GM13976 (cell line): Measurements from ENCODE around the gene GCHFR.

Source experiments
- DNase-seq: peaks from one replicate; pipeline ENCODE4 v3.0.0; 2012; ENCODE audit warnings: low spot score
- in situ Hi-C: fragments of 300-500 bp; cut with MboI; formaldehyde crosslinking; loops from one replicate; pipeline ENCODE4 v1.12.0; 2022; ENCODE audit warnings: low sequenced_read_pairs, mixed read lengths, inconsistent platforms; ENCODE audit not compliant: unreplicated experiment
- TF ChIP-seq, protein P1 (sequence below): IDR thresholded peaks from 2 replicates; pipeline ENCODE4 v1.5.1; 2012; ENCODE audit warnings: borderline replicate concordance, mild to moderate bottlenecking; ENCODE audit not compliant: insufficient read depth; ENCODE audit errors: extremely low read depth, missing control alignments, control extremely low read depth

The GCHFR gene

DNA sequence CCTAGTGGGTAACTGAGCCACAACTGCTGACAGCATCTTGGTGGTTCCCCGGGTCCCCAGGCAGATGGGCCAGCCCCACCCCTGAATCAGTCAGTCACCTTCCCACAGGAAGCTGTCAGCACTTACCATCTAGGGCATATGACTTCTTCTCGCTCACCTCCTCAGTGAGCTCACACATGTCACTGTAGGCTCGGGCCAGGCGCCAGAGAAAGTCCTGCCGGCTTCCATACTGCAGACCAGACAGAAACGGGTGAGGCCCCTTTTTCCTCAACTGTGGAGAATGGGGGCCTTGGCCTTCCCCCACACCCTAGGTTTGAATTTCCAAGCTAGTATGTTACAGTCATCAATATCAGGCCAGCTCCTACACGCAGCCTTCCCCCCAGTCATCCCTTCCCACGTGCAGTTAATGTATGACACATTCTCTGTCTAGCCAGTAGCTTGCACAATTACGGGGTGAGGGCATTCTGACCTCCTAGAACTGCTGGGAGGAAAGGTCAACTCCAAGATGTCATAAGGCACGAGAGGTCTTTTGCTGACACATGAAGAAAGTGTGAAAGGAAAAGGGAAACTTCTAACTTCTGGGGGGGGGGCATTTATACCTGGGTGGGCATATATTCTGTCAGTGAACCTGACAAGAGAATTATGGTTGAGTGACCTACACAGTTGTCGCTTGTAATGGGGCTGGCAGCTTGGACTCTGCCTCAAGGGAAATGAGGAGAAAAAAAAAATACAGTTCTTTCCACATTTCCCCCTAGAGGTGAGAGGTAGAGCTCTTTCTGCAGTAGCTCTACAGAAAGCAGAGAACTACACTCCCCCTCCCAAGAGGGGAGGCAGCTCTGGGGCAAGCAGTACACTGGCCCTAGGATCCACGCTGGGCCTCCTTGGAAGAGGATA, 19.7 kb upstream of the GCHFR start:
- no peak for DNase-seq
- TF ChIP-seq, protein P1, sequence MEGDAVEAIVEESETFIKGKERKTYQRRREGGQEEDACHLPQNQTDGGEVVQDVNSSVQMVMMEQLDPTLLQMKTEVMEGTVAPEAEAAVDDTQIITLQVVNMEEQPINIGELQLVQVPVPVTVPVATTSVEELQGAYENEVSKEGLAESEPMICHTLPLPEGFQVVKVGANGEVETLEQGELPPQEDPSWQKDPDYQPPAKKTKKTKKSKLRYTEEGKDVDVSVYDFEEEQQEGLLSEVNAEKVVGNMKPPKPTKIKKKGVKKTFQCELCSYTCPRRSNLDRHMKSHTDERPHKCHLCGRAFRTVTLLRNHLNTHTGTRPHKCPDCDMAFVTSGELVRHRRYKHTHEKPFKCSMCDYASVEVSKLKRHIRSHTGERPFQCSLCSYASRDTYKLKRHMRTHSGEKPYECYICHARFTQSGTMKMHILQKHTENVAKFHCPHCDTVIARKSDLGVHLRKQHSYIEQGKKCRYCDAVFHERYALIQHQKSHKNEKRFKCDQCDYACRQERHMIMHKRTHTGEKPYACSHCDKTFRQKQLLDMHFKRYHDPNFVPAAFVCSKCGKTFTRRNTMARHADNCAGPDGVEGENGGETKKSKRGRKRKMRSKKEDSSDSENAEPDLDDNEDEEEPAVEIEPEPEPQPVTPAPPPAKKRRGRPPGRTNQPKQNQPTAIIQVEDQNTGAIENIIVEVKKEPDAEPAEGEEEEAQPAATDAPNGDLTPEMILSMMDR, result no peak
- in situ Hi-C loops, result no loop called here

DNA sequence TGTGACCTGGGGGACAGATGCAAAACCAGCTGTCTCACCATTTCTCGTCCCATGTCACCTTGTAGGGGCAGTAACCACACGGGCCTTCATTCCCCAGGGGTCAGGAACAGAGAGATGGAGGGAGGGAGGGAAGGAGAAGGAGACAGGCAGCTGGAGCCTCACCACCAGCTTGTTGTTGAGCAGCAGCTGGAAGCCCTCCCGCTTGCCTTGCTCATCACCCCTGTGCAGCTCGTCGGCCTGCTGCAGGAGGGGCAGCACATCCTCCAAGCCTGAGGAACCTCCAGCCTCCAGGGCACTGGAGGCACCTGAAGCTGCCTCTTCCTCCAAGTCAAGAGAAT, 19.1 kb upstream of the GCHFR start:
- TF ChIP-seq, protein P1, result no peak
- in situ Hi-C loops, result no loop called here

DNA sequence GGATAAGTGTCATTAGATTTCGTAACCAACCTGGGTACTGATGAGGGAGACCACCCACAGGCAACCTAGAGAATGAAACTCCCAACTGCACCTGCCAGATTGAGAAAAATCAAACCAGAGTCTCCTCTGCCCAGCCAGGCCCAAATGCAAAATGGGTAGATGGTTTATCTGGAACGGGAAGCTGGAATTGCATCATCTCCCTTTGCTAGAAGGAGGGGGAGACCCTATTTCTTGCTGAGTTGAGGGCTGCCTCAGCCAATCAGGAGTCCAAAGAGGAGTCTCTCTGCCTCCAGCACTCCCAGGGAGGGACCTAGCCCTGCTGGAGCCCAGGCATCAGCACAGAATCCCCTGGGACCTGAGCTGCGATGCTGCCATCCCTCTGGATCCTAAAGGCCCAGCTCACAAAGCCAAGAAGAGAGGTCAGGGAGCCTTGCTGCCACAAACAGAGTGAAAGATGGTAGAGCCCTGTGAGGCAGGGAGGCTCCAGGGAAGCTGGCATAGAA, 16.9 kb upstream of the GCHFR start:
- no peak for DNase-seq
- in situ Hi-C loops, result no loop called here
- TF ChIP-seq, protein P1, result no peak

More for the DNA sequence above, 19.1 kb upstream of the GCHFR start:
- DNase-seq, result no peak

DNA sequence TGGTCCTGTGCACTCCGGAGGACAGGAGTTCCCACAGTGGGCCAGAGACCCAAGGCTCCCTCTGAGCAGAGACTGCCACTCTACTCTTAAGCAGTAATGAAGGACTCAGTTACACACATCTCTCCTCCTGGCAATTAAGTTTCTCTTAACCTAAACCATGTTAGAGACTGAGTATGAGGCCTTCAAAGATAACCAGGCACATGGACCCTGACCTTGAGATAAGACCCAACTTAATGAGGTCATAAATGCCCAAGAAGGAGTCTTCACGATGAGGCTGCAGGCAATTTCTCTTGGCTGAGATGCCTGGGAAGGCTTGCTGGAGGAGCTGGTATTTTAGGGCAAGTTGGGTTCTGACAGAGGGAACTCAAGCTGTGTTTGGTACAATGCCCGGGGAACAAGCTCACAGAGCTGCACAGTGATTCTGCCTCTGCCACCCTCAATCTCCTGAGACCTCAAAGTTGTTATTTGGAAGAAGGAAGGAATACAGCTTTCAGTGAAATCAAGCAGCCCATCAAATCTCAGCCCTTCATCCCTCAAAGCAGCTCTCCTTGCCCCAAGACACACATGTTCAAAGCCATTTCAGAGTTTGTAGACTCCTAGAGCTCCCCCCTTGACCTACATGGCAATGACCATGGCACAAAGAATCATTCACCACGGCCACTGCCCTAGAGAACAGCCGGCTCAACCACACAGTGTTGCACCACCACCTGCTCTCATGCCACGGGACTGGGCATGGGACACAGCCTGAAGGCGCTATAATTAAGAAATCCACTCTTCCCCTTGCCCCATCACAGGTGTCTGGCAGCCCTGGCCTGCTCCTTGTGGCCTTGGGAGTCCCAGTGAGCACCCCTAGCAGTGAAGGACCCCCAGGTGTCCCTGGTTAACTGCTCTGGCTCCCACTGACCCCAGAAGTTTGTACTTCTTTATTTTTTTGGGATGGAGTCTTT, 15.9 kb upstream of the GCHFR start:
- TF ChIP-seq, protein P1, result no peak
- in situ Hi-C loops, result no loop called here
- DNase-seq, result no peak

DNA sequence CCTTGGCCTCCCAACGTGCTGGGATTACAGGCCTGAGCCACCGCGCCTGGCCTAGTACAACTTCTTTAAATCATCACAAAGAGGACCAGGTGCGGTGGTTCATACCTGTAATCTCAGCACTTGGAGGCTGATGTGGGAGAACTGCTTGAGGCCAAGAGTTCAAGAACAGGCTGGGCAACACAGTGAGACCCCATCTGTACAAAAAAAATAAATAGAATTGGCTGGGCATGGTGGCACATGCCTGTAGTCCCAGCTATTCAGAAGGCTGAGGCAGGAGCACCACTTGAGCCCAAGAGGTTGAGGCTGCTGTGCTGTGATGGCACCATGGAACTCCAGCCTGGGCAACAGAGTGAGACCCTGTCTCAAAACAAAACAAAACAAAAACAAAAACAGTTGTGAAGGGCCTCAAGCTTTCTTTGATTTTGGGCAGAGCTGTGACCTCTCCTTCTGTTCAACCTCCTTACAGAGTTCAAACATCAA, 14.7 kb upstream of the GCHFR start:
- TF ChIP-seq, protein P1, result no peak
- in situ Hi-C loops, result no loop called here
- no peak for DNase-seq

DNA sequence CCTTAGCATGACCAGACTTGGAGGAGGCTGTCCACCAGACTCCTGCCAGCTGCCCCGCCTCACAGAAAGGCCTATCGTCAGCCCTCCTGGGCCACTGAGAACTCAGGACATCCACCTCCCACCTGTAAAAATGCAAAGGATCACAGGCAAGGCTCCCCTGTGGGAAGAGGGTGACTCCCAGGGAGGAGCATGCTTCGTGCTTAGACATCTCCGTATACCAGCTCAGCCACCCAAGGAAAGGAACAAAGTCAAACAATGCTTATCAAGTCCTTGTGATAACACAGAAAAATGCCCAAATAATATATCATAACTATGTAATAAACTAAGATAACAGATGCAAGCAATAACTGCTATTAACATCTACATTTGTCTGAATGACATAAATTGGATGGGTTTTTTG, 13.0 kb upstream of the GCHFR start:
- in situ Hi-C loops, result no loop called here

More for the DNA sequence above, 13.0 kb upstream of the GCHFR start:
- TF ChIP-seq, protein P1, result no peak
- no peak for DNase-seq
